HG03439 (cell line): ENCODE measurements around the gene PLPPR1.

Experiments
- ATAC-seq: cut with Tn5 transposase; IDR thresholded peaks from one replicate; pipeline ENCODE4 v1.9.1; 2021; ENCODE audit warnings: mild to moderate bottlenecking, moderate library complexity; ENCODE audit not compliant: unreplicated experiment

Gene PLPPR1

GRCh38 chr9:101200852-101201251 is 172.3 kb downstream of the PLPPR1 start:
- no peak for ATAC-seq

- no peak for ATAC-seq
Measured at GRCh38 chr9:101201630-101202029, 173.1 kb downstream of the PLPPR1 start.

- no peak for ATAC-seq
Measured at GRCh38 chr9:101209670-101210069, 181.1 kb downstream of the PLPPR1 start.

GRCh38 chr9:101212661-101213060 is 184.1 kb downstream of the PLPPR1 start:
- no peak for ATAC-seq

GRCh38 chr9:101219030-101219429 is 190.5 kb downstream of the PLPPR1 start:
- ATAC-seq: no peak

GRCh38 chr9:101220341-101220740 is 191.8 kb downstream of the PLPPR1 start:
- no peak for ATAC-seq

GRCh38 chr9:101225271-101225670 is 196.7 kb downstream of the PLPPR1 start:
- no peak for ATAC-seq

- ATAC-seq: no peak
Measured at GRCh38 chr9:101226161-101226560, 197.6 kb downstream of the PLPPR1 start.

- ATAC-seq: no peak
Measured at GRCh38 chr9:101226803-101227202, 198.3 kb downstream of the PLPPR1 start.

GRCh38 chr9:101229606-101230005 is 201.1 kb downstream of the PLPPR1 start:
- no peak for ATAC-seq

- no peak for ATAC-seq
Measured at GRCh38 chr9:101232405-101232977, 204.0 kb downstream of the PLPPR1 start.

- ATAC-seq: peak; percentile 62
Measured at GRCh38 chr9:101235105-101235866, 206.8 kb downstream of the PLPPR1 start.

GRCh38 chr9:101242651-101243050 is 214.1 kb downstream of the PLPPR1 start:
- no peak for ATAC-seq

- no peak for ATAC-seq
Measured at GRCh38 chr9:101246691-101247090, 218.2 kb downstream of the PLPPR1 start.

GRCh38 chr9:101247297-101247696 is 218.8 kb downstream of the PLPPR1 start:
- no peak for ATAC-seq

- no peak for ATAC-seq
Measured at GRCh38 chr9:101254733-101255433, 226.4 kb downstream of the PLPPR1 start.

GRCh38 chr9:101264727-101265126 is 236.2 kb downstream of the PLPPR1 start:
- ATAC-seq: no peak

- no peak for ATAC-seq
Measured at GRCh38 chr9:101265261-101265660, 236.7 kb downstream of the PLPPR1 start.

- ATAC-seq: no peak
Measured at GRCh38 chr9:101268426-101268825, 239.9 kb downstream of the PLPPR1 start.

GRCh38 chr9:101269591-101270283 is 241.2 kb downstream of the PLPPR1 start:
- no peak for ATAC-seq

- no peak for ATAC-seq
Measured at GRCh38 chr9:101270302-101270701, 241.8 kb downstream of the PLPPR1 start.
